Natural killer cell (primary cell): ENCODE results near the gene RASGEF1C. TPM values are rescaled to one million over a fixed set of nuclear protein-coding genes. Genes with fewer than 3 reads are reported as not detected.

ENCODE experiments used
- ATAC-seq, 3 donors: fragments of 150-1000 bp in 2 of 3; fragments of 200-7000 bp in 1 of 3; cut with Tn5 transposase; 1 replicate in 1 of 3; 2 replicates in 2 of 3; pipeline ENCODE4 v1.10.0; 2021; ENCODE audit warnings: mild to moderate bottlenecking in 2 of 3, moderate library complexity in 2 of 3
- DNase-seq, 2 donors: peaks; one replicate each; pipeline versions ENCODE4 v3.0.0 to v3.0.0-alpha.2; 2013 to 2021; ENCODE audit warnings: mixed read lengths in 1 of 2
- H3K27ac ChIP-seq: one replicate; pipeline ENCODE4 v1.5.1; 2013; ENCODE audit warnings: mild to moderate bottlenecking, low read length
- H3K27me3 ChIP-seq: one replicate; pipeline ENCODE4 v1.6.1; 2013; ENCODE audit warnings: low read length; ENCODE audit not compliant: control insufficient read depth, insufficient read depth
- H3K36me3 ChIP-seq: one replicate; pipeline ENCODE4 v1.6.1; 2013; ENCODE audit warnings: low read length; ENCODE audit not compliant: control insufficient read depth, insufficient read depth
- H3K4me1 ChIP-seq: one replicate; pipeline ENCODE4 v1.6.1; 2013; ENCODE audit warnings: low read length; ENCODE audit not compliant: control insufficient read depth, insufficient read depth
- H3K4me3 ChIP-seq: one replicate; pipeline ENCODE4 v1.5.1; 2013; ENCODE audit warnings: low read length
- H3K9me3 ChIP-seq: one replicate; pipeline ENCODE4 v1.6.1; 2013; ENCODE audit warnings: low read length; ENCODE audit not compliant: control insufficient read depth, insufficient read depth
- H3K27ac Mint-ChIP-seq, 2 donors: one replicate each; pipeline ENCODE4 v1.8.0; 2022; ENCODE audit warnings: mild to moderate bottlenecking in 2 of 2, mixed read lengths in 2 of 2, moderate library complexity in 1 of 2
- H3K27me3 Mint-ChIP-seq, 2 donors: one replicate each; pipeline ENCODE4 v1.8.0; 2022; ENCODE audit warnings: low read depth in 2 of 2, mixed read lengths in 2 of 2
- H3K36me3 Mint-ChIP-seq: one replicate; pipeline ENCODE4 v1.8.0; 2022; ENCODE audit warnings: mixed read lengths
- H3K4me1 Mint-ChIP-seq, 2 donors: one replicate each; pipeline ENCODE4 v1.8.0; 2022; ENCODE audit warnings: mixed read lengths in 2 of 2
- H3K4me3 Mint-ChIP-seq: one replicate; pipeline ENCODE4 v1.8.0; 2022; ENCODE audit warnings: mild to moderate bottlenecking, moderate library complexity, mixed read lengths
- H3K9me3 Mint-ChIP-seq, 2 donors: one replicate each; pipeline ENCODE4 v1.8.0; 2022; ENCODE audit warnings: mixed read lengths in 2 of 2
- WGBS: methylation state at CpG from one replicate; pipeline ENCODE4 v1.1.7; 2013; ENCODE audit warnings: missing lambda C conversion rate; ENCODE audit not compliant: insufficient coverage; 5-methylcytosine and 5-hydroxymethylcytosine counted together
- intact Hi-C: fragments of 100-400 bp; cut with micrococcal nuclease; formaldehyde crosslinking; loops from one replicate; pipeline ENCODE4 v1.14.2; 2022
- total RNA-seq, 4 donors: library from RNA; stranded (reverse); fragments of 120-200 nt in 1 of 4; gene quantifications; one replicate each; pipeline versions ENCODE4 v1.2.3 to v1.2.4, GENCODE V29; 2013 to 2022
- TF ChIP-seq, protein P1 (sequence below): fragments of 200-600 bp; IDR thresholded peaks from one replicate; pipeline ENCODE4 v1.8.0; 2022; ENCODE audit warnings: antibody characterized with exemption

RASGEF1C gene
- total RNA-seq, 3 donors from 2014 or later (not counting 1 experiment from before 2014, with no cell fraction given), result not detected

DNA sequence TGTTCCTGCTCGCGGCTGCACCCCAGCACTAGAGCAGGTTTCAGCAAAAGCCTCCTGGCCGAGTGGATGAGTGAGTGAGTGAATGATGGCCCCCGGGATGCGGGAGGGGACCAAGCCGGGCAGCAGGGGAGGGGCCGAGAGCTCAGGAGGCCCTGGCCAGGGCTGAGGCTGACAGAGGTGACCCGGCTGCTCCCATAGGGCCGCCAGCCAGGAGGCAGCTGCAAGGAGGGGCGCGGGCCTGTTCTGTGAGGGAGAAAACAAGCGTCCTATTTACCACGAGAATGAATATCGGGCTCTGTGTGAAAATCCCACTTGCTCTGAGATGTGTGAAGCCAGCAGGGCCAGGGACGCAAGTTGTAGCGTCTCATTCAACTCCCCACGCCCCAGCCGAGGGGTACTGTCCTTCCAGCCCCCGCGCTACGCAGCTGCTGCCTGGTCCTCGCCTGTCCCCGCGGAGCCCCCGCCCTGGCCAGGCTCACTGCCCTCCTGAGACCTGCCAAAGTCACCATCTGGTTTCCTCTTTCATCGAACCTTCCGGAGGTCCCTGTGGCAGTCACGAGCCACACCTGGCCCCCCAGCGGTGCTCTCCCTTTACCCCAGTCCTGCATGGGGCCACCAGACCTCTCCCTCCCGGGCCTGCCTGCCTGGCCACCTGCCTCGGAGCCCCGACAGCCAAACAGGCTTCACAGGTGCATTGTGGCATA, 38.8 kb downstream of the RASGEF1C start:
- Histone ChIP-seq H3K36me3 (no peaks in the 10 kb centered on the region), H3K27ac (no peak overlapping the region), H3K4me3 (no peak overlapping the region), H3K27me3 (no peaks in the 10 kb centered on the region), H3K9me3 (no peaks in the 10 kb centered on the region), H3K4me1 (no peaks in the 10 kb centered on the region)
- Mint-ChIP-seq H3K27ac (no peak overlapping the region), H3K36me3 (no peaks in the 10 kb centered on the region), H3K4me1 (no peaks in the 10 kb centered on the region), H3K27me3 (peaks cover 0 to 3% of the 10 kb centered on the region in 2 donors), H3K9me3 (no peaks in the 10 kb centered on the region), H3K4me3 (no peak overlapping the region)
- intact Hi-C loops, result no loop called here
- DNase-seq (no peak), ATAC-seq (no peak)
- WGBS, result 79% methylated on average over 32 of the region's 32 CpGs
- TF ChIP-seq, protein P1, sequence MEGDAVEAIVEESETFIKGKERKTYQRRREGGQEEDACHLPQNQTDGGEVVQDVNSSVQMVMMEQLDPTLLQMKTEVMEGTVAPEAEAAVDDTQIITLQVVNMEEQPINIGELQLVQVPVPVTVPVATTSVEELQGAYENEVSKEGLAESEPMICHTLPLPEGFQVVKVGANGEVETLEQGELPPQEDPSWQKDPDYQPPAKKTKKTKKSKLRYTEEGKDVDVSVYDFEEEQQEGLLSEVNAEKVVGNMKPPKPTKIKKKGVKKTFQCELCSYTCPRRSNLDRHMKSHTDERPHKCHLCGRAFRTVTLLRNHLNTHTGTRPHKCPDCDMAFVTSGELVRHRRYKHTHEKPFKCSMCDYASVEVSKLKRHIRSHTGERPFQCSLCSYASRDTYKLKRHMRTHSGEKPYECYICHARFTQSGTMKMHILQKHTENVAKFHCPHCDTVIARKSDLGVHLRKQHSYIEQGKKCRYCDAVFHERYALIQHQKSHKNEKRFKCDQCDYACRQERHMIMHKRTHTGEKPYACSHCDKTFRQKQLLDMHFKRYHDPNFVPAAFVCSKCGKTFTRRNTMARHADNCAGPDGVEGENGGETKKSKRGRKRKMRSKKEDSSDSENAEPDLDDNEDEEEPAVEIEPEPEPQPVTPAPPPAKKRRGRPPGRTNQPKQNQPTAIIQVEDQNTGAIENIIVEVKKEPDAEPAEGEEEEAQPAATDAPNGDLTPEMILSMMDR, result no peak

DNA sequence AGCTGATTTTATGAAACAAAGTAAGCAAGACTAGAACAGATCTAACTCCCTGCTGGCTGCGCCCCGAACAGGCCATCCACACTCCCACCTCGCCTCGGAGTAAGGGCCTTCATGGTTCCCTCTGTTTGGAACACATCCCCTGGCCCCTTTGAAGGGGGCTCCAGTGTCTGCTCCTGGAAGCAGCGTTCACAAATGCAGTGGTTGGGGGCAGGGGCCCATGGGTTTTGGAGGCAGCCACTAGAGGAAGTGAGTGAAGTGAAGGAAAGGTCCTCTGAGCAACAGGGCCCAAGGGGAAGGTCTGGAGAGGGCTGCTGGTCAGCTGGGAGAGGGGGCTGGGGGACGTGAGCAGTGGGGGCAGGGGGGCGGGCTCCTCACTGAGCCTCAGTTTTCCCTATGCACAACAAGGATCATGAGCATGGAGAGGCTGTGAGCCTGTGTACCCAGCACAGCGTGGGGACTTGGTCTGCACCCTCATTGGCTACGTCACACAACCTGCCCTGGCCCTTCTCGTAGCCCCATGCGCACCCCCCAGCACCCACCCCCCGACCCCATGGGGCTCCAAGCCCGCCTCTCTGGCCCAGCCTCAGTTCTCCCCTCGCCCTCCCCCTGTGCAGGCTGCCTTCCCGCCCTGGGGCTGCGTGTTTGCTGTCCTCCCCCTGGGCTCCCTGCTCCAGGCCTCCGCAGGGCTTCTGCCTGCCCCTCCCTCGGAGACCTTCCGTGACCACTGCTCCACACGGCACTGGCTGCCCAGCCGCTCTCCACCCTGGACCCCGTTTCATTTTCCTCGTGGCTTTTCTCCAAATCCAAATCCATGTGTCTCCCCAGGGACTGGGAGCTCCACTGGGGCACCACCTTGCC, 39.5 kb downstream of the RASGEF1C start:
- Histone ChIP-seq H3K27ac (no peak overlapping the region), H3K27me3 (no peaks in the 10 kb centered on the region), H3K4me1 (no peaks in the 10 kb centered on the region), H3K36me3 (no peaks in the 10 kb centered on the region), H3K9me3 (no peaks in the 10 kb centered on the region), H3K4me3 (no peak overlapping the region)
- Mint-ChIP-seq H3K36me3 (no peaks in the 10 kb centered on the region), H3K4me3 (no peak overlapping the region), H3K27me3 (peaks cover 7% of the 10 kb centered on the region in 2 donors), H3K9me3 (no peaks in the 10 kb centered on the region), H3K4me1 (no peaks in the 10 kb centered on the region), H3K27ac (no peak overlapping the region)
- WGBS, result 81% methylated on average over 23 of the region's 23 CpGs
- intact Hi-C loops, result no loop called here
- DNase-seq, result no peak
- TF ChIP-seq, protein P1, result no peak
- ATAC-seq, result no peak

DNA sequence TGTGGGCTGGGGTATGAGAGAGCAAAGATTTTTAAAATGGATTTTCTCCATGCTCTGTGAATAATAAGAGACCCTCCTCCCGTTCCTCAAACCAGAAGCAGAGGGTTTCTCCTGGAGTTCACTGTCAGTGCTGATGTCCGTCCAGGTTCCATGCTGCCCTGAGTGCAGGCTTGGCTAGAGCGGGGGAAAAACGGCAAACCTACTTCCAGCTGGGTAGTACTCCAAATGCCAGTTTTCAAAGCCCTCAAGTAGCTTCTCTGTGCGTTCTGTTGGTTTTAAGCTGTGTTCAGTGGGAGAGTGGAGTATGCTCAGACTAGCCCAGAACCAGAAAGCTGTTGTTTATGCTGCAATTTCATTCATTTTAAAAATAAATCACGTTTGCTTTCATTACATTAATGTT, 40.3 kb downstream of the RASGEF1C start:
- Mint-ChIP-seq H3K4me3 (no peak overlapping the region), H3K36me3 (no peaks in the 10 kb centered on the region), H3K27me3 (peaks cover 11 to 14% of the 10 kb centered on the region in 2 donors), H3K9me3 (no peaks in the 10 kb centered on the region), H3K4me1 (no peaks in the 10 kb centered on the region), H3K27ac (no peak overlapping the region)
- H3K27me3 ChIP-seq, result no peaks in the 10 kb centered on the region
- TF ChIP-seq, protein P1, result no peak
- H3K27ac ChIP-seq, result no peak overlapping the region
- intact Hi-C loops, result no loop called here
- H3K4me3 ChIP-seq, result no peak overlapping the region
- no peak for DNase-seq
- no peaks in the 10 kb centered on the region for H3K36me3 ChIP-seq
- ATAC-seq, result no peak
- no peaks in the 10 kb centered on the region for H3K4me1 ChIP-seq
- 87% methylated on average over 5 of the region's 6 CpGs for WGBS
- no peaks in the 10 kb centered on the region for H3K9me3 ChIP-seq
